Fibroblast of skin of back (primary cell): Measurements from ENCODE around the gene TMA16.
"Not testable (repeated sequence)": the region's sequence is repeated elsewhere in the genome, so short reads cannot be mapped to it uniquely, and the experiment has no call there.

Experiments used
- DNase-seq: peaks from one replicate; pipeline ENCODE4 v3.0.0-alpha.2; 2013

The TMA16 gene

DNA sequence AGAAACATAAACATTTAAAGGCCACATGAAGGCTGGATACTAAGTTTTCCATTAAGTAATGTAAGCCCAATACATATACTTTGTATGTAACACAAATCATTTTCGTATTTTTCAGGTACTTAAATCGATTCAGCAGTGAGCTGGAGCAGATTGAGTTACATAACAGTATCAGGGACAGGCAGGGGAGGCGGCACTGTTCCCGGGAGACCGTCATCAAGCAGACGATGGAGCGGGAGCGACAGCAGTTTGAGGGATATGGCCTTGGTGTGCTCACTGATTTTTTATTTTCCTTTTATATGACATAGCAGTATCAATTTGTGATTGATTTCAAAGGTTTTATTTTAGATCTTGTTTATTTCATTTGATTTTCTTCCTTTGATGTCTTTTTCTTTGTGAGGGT is 20.7 kb downstream of the TMA16 start:
- no peak for DNase-seq

- peak; percentile 32 for DNase-seq
Measured at GRCh38 chr4:163523791-163524365, 29.4 kb downstream of the TMA16 start.

- no peak for DNase-seq
Measured at GRCh38 chr4:163525982-163526381, 31.5 kb downstream of the TMA16 start.

DNA sequence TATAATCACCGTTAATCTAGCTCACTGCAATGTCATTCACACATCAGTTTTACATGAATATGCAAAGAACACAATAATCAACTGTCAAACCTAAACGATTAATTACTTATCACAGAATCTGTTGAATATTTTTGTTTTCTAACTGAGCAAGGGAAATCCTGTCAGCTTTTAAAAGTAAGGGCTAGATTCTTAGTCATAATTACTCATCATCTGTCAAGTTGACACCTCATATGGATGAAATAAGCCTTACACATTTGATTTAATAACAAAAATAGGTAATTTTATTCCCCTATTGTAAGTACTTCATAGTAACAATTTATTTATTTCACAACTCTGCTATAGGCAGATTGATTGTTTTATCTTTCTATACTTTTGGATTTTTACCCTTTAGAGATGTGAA is 32.7 kb downstream of the TMA16 start:
- DNase-seq, result no peak

GRCh38 chr4:163528653-163529052 is 34.2 kb downstream of the TMA16 start:
- no peak for DNase-seq

DNA sequence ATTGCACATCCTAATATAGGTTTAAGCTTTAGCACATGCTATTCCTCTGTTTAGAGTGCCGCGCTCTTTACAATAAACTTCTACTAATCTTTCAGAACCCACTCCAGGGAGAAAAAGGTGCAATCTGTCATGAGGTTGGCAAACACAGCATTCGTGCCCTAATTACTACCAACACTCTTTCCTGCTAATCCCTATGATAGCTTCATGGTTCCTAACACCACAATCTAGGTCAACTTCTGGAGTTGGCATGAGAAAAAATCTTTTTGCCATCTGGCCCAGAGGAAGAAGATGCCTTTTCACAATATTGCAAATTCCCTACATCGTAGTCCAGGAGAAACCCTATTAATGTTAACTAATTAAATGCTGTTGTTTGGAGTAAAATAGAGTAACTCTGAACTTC is 39.6 kb downstream of the TMA16 start:
- DNase-seq, result no peak

DNA sequence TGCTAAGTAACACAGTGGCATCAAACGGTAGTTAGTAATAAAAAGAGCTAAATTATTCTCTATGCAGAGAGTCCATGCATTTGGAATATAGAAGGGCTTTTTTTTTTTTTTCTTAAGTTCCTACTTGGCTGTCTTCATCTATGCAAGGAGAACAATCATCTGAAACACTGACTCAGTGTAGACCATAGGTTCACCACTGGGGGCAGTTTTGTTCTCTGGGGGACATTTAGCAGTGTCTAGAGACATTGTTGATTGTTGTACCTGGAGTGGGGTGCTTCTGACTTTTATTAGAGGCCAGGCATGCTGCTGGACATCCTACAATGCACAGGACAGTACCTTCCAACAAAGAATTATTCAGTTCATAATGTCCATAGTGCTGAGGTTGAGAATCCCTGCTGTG is 41.2 kb downstream of the TMA16 start:
- no peak for DNase-seq

GRCh38 chr4:163536091-163536490 is 41.6 kb downstream of the TMA16 start:
- DNase-seq, result no peak

DNA sequence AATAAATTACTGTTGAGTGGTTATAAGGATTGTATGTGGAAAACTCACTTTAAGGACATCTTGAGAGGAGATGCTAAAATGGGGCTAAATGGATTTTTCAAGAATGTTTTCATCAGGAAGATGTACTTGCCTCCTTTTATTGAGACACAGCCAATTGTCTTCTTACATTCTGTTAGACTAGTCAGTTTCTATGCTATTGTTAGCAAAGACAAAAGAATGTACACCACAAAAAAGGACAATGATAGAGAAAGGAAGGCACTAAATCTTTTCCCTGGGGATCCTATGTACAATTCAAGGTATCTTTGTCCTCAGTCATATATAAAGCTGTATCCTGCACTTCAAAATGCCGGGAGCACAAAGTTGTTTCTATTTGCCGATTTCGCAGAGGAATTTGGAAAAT is 42.6 kb downstream of the TMA16 start:
- no peak for DNase-seq

DNA sequence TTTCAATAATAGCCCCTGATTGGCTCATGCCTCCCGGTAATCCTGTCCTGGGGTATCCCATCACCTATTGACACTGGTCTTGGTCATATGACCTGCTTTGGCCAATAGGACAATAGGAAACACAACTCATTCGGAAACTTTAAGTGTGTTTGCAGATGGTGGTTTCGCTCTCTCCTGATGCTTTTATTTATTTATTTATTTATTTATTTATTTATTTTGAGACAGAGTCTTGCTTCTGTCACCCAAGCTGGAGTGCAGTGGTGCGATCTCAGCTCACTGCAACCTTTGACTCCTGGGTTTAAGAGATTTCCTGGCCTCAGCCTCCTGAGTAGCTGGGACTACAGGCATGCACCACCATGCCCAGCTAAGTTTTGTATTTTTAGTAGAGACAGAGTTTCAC is 44.3 kb downstream of the TMA16 start:
- not testable (repeated sequence) for DNase-seq

- DNase-seq, result no peak
Measured at GRCh38 chr4:163540448-163540847, 46.0 kb downstream of the TMA16 start.

GRCh38 chr4:163540977-163541376 is 46.5 kb downstream of the TMA16 start:
- peak; percentile 88 for DNase-seq

- peak; percentile 66 for DNase-seq
Measured at GRCh38 chr4:163542275-163542674, 47.8 kb downstream of the TMA16 start.

DNA sequence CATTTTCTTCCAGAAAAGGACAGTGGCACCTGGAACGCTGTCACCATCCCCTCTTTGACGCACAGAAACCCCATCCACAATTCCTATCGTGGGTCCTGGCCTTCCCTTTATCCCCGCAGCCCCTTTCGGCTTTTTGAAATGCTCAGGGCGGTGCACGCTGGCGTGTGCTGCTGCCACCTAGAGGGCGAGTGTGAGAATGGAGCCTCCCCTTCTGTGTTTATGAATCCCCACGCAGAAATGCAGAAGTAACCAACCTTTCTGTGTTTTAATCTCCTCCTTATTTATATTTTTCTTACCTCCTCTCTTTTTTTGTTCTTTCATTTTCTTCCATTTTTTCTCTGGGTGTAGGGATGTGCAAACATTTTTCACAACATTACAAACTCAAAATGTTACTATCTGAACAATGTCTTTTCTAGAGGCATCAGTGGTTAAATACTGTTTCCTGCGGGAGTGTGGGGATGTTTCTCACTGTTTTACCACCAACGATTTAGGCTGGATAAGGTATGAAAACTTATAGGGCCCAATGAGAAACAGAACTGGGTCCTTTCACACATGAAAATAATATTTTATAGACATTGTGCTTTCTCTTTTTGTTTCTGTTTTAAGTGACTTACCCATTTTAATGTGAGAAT is 50.0 kb downstream of the TMA16 start:
- DNase-seq, result peak; percentile 54

DNA sequence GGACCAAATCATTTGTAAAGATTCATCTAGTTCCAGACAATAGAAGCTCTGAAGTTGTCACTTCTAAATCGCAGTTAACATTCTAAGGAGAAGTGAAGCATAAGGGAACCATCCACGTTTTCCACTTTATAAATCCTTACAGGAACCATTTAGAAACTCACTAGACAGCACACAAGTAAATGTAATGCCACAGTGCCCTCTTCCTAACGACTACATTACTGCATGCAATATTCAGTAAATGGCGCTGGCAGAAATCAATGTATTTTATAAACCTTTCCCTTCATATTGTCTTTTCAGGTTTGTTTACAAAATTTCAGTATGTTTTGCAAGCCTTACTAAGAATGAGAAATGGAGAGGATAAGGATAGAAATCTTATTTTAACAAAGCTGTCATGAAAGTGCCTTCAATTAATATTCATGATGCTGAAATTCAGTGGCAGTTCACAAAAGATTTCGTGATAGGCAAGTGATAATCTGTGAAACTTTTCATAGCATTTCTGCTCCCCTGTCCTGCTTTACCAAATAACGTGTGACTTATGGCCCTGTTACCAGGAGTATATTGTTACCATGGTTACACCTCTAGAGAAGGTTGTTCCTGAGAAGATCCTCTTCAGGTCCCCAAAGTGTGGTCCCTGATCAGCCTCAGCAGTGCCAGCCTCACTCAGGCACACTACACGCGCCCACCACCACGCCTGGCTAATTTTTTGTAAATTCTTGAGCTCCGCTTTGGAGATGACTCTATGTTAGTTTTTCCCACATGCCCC is 54.2 kb downstream of the TMA16 start:
- DNase-seq, result peak; percentile 57

DNA sequence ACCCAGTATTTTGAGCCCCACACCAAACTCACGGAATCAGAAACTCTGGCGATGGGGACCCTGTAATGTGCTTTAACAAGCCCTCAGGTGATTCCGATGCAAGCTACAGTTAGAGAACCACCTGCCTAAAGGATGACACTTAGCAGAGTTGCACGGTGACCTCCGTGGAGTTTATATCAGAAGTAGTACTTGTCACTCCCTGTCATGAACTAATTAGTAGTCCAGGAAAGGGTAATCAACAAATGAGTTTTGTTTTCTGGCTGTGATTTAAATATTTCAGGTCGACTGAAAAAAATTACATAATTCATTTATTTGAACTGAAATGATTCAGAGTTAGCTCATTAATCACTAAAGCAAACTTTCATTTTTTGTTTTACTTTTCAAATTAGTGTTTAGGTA is 56.4 kb downstream of the TMA16 start:
- DNase-seq, result no peak

DNA sequence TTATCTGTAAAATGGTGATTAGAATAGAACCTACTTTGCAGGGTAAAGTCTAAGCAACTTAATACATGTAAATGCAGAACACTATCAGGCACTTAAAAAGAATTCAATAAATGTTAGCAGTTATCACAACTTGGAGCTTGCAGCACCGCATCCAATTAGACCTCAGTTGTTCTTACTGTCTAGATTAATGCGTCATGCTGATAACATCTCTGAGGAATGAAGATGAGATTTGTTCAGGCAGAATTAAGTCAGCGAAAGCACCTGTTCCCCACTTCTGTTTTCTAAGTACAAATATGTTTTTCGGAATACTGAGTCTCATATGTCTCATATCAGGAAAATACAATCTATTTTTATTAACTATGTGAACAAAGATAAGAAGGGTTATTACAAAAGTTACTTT is 58.7 kb downstream of the TMA16 start:
- DNase-seq, result no peak

GRCh38 chr4:163554870-163555465 is 60.5 kb downstream of the TMA16 start:
- peak; percentile 26 for DNase-seq

DNA sequence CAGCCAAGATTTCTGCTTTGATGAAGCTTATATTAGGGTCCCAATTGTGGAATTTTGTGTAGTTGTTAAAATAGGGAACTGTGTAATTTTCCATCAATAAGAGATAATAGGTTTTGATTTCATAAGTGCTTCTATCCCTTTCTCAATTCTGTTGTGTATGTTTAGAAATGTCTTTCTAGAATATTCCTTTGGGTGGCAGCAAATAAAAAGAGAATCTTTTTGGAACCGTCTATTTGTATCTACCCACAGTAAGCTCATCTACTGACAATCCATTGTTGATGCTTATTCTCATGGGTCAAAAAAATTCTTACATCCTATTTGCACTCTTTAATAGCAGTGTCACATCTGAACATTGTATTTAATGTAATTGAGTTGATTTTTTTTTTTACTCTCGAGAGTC is 61.7 kb downstream of the TMA16 start:
- no peak for DNase-seq

GRCh38 chr4:163556650-163557391 is 62.3 kb downstream of the TMA16 start:
- no peak for DNase-seq

- no peak for DNase-seq
Measured at GRCh38 chr4:163558539-163559044, 64.1 kb downstream of the TMA16 start.

DNA sequence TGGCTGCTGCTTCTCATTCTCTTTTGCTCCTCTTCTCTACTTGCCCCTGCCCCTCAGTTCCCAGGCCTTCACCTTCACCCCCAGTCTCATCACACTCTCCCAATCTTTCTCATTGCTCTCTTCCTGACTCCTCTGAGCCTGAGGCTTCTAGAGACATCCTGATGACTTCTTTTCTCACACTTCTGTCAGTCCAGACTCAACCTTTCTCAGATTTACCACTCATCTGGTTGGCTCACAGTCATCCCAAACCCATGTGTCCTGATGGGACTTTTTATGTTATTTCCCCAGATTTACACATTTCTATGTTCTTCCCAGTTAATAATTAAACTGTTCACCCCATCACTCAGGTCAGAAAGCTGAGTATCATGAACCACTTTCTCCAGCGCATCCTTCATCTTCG is 68.0 kb downstream of the TMA16 start:
- no peak for DNase-seq

DNA sequence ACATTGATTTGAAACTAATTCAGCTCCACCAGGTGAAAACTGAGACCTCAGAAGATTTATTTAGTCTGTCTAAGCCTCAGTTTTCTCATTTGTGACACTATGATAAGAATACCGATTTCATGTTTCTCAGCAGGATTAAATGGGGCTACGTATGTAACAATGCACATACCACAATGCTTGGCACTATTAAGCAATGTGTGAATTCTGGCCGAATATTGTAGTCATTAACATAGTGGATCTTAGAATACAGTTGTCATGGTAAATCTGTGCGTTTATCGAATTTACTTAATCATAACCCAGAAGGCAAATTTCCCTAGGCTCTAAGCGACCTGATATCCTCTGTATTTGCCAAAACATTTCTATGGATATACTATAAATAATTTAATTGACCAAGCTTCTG is 69.1 kb downstream of the TMA16 start:
- DNase-seq, result no peak
